Stomach (tissue), 4 donors: Measurements from ENCODE around the gene EEF1B2.
"Not testable (repeated sequence)": the region's sequence is repeated elsewhere in the genome, so short reads cannot be mapped to it uniquely, and the experiment has no call there.

Experiments used
- CTCF ChIP-seq, 7 experiments: fragments of 450-650 bp in 4 of 7; fragments of 200-600 bp in 3 of 7; sonication (generic) in 3 of 7; IDR thresholded peaks; one replicate each; pipeline ENCODE4 v1.5.1; 2016 to 2019; ENCODE audit warnings: antibody characterized with exemption in 7 of 7, control low read depth in 2 of 7, mild to moderate bottlenecking in 1 of 7
- POLR2AphosphoS5 ChIP-seq, 3 donors: sonication (generic); formaldehyde crosslinking; IDR thresholded peaks; one replicate each; pipeline ENCODE4 v1.6.1; 2016; ENCODE audit warnings: antibody characterized with exemption in 3 of 3

DNA sequence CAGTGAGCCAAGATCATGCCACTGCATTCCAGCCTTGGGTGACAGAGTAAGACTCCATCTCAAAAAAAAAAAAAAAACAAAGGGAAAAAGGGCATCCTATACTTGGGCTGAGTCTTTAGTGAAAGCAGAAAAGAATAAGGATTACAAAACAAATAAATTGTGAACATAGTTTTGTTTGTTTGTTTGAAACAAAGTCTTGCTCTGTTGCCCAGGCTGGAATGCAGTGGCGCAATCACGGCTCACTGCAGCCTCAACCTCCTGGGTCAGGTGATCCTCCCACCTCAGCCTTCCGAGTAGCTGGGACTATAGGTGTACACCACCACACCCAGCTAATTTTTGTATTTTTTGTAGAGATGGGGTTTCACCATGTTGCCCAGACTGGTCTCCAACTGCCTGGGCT, 37.1 kb upstream of the EEF1B2 start:
- not testable (repeated sequence) for TF ChIP-seq CTCF, POLR2AphosphoS5 (IDR thresholded peaks at IDR 0.05)
